KBM-7 (cell line): ENCODE measurements around the gene RGS9.
"Not testable (repeated sequence)": the region's sequence is repeated elsewhere in the genome, so short reads cannot be mapped to it uniquely, and the experiment has no call there.

Source experiments
- DNase-seq: peaks from one replicate; pipeline ENCODE4 v3.0.0-alpha.2; 2015
- in situ Hi-C: fragments of 300-500 bp; cut with MboI; formaldehyde crosslinking; loops from 2 replicates; pipeline ENCODE4 v1.14.3; 2020; ENCODE audit warnings: low sequenced_read_pairs, low pct_unique_long_range_greater_than_20kb, mixed read lengths

Gene RGS9

GRCh38 chr17:65137021-65137939 lies at the start of gene RGS9:
TSS of gene RGS9 (plus strand) at chr17:65137370. CDS start at chr17:65137541, 171 bp downstream.
- peak; percentile 85 for DNase-seq
- in situ Hi-C loops = no loop called here

DNA sequence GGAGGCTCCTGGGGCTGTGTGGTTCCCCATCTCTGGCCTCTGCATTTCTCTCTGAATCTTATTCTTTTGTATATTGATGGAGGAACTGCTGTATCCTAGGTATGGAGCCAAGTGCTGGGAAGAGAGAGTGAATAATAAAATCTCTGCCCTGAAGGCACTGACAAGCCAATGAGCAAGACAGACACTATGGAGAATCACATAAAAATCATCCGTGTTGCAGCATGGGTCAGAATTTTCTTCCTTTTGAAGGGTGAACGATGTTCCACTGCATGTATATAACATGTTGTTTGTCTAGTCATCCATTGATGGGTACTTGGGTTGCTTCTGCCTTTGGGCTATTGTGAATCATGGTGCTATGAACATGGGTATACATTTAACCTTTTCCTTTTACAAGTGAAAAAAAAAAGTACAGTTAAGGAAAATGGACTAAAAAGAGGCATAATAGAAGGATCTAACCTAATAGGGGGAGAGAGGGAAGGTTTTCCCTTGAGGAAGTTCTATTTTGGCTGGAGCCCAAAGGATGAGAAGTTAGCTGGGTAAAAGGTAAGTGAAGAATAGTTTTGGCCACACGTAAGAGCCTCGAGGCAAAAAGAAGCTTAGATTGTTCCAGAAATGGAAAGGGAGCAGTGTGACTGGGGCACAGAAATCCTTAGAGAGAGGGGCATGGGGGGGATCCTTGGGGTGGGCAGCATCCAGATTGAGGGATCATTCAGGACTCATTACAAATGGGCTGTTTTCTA lies 48.4 kb upstream of the RGS9 start:
- no peak for DNase-seq
- in situ Hi-C loops = no loop called here

- DNase-seq = no peak
These were observed 44.9 kb upstream of the RGS9 start for GRCh38 chr17:65092262-65092661.

DNA sequence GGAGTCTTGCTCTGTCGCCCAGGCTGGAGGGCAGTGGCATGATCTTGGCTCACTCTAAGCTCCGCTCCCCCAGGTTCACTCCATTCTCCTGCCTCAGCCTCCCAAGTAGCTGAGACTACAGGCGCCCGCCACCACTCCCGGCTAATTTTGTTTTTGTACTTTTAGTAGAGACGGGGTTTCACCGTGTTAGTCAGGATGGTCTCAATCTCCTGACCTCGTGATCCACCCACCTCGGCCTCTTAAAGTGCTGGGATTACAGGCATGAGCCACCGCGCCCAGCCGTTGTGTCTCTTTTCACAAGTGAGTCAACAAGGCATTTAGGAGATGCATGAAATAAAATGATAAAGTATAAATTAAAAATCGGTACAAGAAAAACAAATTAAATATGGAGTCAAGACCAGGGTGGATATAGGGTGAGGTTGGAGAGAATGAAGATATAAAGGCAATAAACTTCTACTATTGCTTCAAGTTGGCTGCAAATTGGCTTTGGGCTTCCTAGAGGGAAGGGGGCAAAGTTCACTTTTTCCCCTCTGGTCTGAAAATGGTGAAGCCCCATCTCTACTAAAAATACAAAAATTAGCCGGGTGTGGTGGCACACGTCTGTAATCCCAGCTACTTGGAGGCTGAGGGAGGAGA lies 44.3 kb upstream of the RGS9 start:
- DNase-seq, in situ Hi-C loops: not testable (repeated sequence)

More at GRCh38 chr17:65092262-65092661, 44.9 kb upstream of the RGS9 start:
- in situ Hi-C loops = no loop called here

DNA sequence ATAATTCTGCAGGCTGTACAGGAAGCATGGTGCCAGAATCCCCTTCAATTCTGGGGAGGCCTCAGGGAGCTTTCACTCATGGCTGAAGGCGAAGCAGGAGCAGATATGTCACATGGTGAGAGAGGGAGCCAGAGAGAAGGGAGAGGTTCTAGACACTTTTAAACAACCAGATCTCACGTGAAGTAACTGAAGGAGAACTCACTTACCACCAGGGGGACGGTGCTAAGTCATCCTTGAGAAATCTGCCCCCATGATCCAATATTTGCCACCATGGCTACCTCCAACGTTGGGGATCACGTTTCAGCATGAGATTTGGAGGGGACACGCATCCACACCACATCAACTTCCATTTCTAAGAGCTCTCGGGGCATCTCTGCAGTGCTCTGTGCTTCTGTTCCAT lies 43.2 kb upstream of the RGS9 start:
- in situ Hi-C loops = no loop called here
- DNase-seq = no peak

DNA sequence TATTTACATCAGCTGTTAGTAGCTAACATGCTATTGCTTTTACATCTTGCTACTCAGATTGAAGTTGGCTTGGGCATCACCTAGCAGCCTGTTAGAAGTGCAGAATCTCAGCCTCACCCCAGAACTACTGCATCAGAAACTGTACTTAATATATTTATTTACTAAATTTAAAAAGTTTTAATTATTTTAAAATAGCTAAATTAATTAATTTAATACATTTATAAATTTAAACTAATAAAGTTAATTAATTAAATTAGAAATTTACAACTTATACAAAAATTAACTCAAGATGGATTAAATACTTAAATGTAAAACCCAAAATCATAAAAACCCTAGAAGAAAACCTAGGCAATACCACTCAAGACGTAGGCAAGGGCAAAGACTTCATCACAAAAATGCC lies 41.7 kb upstream of the RGS9 start:
- no peak for DNase-seq
- in situ Hi-C loops = no loop called here

GRCh38 chr17:65096382-65096781 lies 40.8 kb upstream of the RGS9 start:
- in situ Hi-C loops, DNase-seq: not testable (repeated sequence)

DNA sequence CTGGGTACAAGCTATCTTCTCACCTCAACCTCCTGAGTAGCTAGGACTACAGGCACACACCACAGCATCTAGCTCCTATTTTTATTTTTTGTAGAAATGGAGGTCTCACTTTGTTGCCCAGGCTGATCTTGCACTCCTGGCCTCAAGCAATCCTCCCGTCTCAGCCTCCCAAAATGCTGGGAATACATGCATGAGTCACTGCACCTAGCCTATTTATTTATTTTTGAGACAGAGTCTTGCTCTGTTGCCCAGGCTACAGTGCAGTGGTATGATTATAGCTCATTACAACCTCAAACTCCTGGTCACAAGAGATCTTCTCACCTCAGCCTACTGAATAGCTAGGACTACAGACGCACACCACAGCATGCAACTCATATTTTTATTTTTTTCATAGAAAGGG lies 40.1 kb upstream of the RGS9 start:
- in situ Hi-C loops = no loop called here
- no peak for DNase-seq

DNA sequence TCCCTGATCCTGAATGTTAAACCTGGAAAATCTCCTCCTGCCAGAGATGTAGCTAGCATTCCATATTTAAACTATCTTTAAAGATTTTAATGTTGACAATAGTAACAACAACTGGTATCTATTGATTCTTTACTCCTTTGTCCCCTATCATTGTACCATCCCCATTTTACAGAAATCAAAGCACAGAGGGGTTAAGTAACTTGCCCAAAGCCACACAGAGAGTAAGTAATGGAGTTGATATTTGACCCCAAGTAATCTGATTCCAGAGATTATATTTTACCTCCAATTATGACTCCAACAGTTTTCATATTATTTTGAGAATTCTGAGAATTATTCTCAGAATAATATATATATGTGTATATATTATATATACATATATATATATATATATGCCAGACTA lies 37.7 kb upstream of the RGS9 start:
- in situ Hi-C loops = no loop called here
- no peak for DNase-seq

DNA sequence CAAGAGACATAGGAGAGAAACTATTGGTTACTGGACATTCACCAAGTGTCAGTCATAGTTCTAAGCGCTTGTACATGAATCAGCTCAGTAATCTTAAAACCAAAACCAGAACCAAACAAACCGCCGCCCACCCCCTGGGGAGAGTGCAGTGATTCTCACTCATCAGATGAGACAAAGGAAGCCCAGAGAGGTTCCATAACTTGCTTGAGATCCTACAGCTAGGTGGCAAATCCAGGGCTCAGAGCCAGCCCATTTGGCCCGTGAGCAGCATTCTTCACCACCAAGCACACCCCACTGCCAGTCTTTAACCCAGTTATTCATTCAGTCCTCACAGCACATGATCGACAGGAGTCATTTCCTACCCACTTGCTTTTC lies 37.2 kb upstream of the RGS9 start:
- DNase-seq = no peak
- in situ Hi-C loops = no loop called here

- peak; percentile 81 for DNase-seq
- in situ Hi-C loops = no loop called here
These were observed 36.6 kb upstream of the RGS9 start for GRCh38 chr17:65100316-65101140.

GRCh38 chr17:65101371-65101770 lies 35.8 kb upstream of the RGS9 start:
- DNase-seq = no peak
- in situ Hi-C loops = no loop called here

DNA sequence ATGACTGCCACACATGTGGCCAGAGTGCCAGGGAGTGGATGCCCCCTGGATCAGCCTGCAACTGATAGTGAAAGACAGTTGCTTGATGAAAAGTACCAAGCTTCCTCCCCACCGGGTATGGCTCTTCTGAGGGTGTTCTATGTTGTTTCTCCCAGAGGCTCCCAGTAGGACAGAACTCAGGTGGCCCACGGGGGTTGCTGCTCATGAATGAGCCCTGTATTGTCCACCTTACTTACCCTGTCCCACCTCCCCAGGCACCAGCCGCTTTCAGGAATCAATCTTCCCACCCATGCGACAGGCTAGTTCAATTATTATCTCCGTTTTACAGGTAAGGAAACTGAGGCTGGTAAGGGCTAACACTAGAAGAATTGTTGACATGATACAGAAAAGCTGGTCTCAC lies 34.9 kb upstream of the RGS9 start:
- in situ Hi-C loops = no loop called here

DNA sequence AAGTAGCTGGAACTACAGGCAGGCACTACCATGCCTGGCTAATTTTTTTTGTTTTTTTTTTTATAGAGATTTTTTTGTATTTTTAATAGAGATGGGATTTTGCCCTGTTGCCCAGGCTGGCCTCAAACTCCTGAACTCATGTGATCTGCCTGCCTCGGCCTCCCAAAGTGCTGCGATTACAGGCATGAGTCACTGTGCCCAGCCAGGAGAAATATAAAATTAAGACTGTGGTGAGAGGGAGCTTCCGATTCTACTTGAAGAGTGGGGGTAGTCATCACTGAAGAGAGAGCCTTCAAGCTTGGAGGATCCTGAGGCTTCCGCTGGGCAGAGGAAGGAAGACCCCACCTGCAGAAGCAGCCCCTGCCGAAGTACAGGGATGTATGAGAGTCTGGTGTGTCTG lies 34.4 kb upstream of the RGS9 start:
- DNase-seq = peak; percentile 53
- in situ Hi-C loops = no loop called here

More for the DNA sequence above, 34.9 kb upstream of the RGS9 start:
- DNase-seq = no peak

DNA sequence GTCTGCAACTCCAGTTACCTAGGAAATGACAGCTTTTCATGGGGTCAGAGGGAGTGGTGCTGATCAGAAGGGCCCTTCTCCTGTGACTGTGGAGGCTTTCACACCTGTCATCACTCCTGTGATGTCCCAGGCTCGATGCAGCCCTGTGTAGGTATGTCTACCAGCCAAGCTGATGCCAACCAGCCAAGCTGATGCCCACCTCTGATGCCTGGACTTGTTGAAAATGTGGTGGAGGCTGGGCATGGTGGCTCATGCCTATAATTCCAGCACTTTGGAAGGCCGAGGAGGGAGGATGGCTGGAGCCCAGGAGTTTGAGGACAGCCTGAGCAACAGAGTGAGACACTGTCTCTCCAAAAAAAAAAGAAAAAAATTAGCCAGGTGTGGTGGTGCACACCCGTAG lies 33.7 kb upstream of the RGS9 start:
- in situ Hi-C loops = no loop called here
- no peak for DNase-seq

DNA sequence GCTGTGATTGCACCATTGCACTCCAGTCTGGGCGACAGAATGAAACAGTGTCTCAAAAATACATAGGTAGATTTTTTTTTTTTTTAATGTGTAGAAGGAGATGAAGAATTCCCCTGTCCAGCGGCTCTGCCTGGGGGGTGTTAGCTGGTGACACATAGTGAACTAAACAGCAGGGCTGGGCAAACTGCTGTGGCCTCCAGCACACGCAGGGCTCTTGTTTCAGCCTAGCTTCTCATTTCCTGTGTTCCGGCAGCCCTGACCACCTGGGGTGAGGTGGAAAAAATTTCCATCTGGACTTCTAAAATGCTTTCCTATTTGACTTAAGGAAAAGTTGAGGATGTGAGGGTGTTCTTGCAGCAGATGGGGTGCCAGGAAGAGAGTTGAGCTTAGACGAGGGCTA lies 33.3 kb upstream of the RGS9 start:
- in situ Hi-C loops = no loop called here
- no peak for DNase-seq

DNA sequence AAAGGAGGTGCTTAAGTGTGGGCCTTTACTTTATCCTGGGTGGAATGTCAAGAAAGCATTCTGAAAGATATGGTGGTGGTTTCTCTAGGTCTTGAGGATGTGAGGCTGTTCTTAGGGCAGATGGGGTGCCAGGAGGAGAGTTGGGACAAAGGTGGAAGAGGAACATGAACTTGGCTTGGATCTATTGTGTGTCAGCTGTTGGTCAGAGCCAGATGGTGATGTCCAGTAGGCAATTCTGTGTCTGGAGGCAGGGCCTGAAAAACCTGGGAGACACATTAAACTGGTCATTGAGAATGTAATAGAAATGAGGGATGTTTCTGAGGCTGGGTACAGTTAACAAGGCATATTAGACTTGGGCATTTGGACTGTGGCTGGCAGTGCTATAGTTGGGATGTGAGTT lies 32.6 kb upstream of the RGS9 start:
- no peak for DNase-seq
- in situ Hi-C loops = no loop called here

DNA sequence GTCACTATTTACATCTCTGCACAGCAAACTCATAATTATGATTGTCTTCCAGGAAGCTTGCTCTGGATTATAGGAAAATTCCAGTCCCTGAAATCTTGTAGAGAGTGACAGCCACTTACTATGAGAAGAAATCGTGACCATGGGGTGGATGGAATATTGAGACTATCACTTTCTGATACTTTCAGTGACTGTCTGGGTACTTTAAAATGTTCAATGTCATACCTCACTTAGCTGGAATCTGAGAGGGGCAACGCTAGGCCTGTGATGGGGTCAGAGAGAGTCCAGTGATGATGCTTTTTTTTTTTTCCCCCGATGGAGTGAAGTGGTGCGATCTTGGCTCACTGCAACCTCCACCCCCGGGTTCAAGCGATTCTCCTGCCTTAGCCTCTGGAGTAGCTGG lies 32.2 kb upstream of the RGS9 start:
- DNase-seq = no peak
- in situ Hi-C loops = no loop called here

- in situ Hi-C loops = no loop called here
- DNase-seq = no peak
These were observed 29.0 kb upstream of the RGS9 start for GRCh38 chr17:65108152-65108551.
